Measurements from ENCODE around the gene HPS3. TPM values are rescaled to one million over a fixed set of nuclear protein-coding genes. Genes with fewer than 3 reads are reported as not detected.

Gene HPS3
- polyA plus RNA-seq, 2 of the 4 experiments (the other 2 are of a cell fraction): 28.4 to 48.0 TPM

DNA sequence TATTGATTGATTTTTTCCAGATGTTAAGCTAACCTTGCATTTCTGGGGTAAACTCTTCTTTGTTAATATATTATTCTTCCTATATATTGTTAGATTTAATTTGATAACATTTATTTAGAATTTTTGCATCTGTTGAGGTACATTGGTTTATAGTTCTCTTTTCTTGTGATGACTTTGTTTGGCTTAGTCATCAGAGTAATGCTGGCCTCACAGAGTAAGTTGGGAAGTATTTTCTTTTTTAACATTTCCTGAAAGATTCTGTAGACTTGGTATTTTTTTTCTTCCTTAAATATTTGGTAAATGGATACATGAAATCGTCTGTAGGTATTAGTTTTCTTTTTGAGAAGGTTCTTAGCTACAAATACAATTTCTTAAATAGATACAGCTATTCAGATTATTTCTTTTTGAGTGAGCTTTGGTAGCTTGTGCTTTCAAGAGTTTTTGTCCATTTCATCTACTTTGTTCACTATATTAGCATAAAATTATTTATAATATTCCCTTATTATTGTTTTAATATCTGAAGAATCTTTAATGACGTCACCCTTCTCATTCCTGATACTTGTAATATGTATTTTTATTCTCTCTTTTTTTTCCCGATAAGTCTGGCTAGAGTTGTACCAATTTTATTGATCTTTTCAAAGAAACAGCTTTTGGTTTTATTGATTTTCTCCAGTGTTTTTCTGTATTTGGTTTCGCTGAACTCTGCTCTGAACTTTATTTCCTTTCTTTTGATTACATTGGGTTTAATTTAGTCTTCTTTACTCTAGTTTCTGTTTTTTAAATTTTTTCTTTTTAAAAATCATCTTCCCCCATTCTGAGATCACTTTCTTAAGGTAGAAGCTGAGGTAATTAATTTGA is 6.5 kb upstream of the HPS3 start:
- Histone ChIP-seq H3K4me1 (peaks cover 12% of the 10 kb centered on the region), H3K9me3 (no peaks in the 10 kb centered on the region), H3K27ac (no peak overlapping the region), H3K4me3 (no peak overlapping the region), H3K4me2 (peak overlapping the region; percentile 5; the same call in 1 of the 3 replicates)
- DNase-seq (ENCODE audit: low read depth in 1 of 2, low spot score in 1 of 2) (no peak), FAIRE-seq (no peak), ATAC-seq (no peak)
- TF ChIP-seq BHLHE40 (IDR thresholded peaks at IDR 0.05; ENCODE audit: low read depth, low read length) (no peak), RCOR1 (IDR thresholded peaks at IDR 0.05; ENCODE audit: low read depth, low read length) (no peak), ZSCAN20 (CRISPR knock-in tag; IDR thresholded peaks at IDR 0.05) (no peak), HOXB5 (CRISPR knock-in tag; IDR thresholded peaks at IDR 0.05) (no peak), EP300 (IDR thresholded peaks at IDR 0.05) (no peak), CBX2 (IDR thresholded peaks at IDR 0.05; ENCODE audit: borderline replicate concordance, low read depth) (no peak), RNF2 (IDR thresholded peaks at IDR 0.05; ENCODE audit: borderline replicate concordance, low read depth) (no peak), HES2 (IDR thresholded peaks at IDR 0.05) (no peak), HMGXB4 (CRISPR knock-in tag; IDR thresholded peaks at IDR 0.05; ENCODE audit: borderline replicate concordance) (no peak), SMC3 (IDR thresholded peaks at IDR 0.05) (no peak), RARB (CRISPR knock-in tag; IDR thresholded peaks at IDR 0.05) (no peak), ELK1 (IDR thresholded peaks at IDR 0.05; ENCODE audit: low read depth, low read length) (no peak), ZC3H11A (IDR thresholded peaks at IDR 0.05) (no peak), SREBF2 (IDR thresholded peaks at IDR 0.05) (no peak), MAZ (IDR thresholded peaks at IDR 0.05; ENCODE audit: borderline replicate concordance, low read depth, low read length) (no peak), FOSL2 (IDR thresholded peaks at IDR 0.05) (no peak), FOSL2 (CRISPR knock-in tag; IDR thresholded peaks at IDR 0.05) (no peak), POLR2A (IDR thresholded peaks at IDR 0.05; ENCODE audit: low read length) (no peak)
- TF ChIP-seq, protein P1, sequence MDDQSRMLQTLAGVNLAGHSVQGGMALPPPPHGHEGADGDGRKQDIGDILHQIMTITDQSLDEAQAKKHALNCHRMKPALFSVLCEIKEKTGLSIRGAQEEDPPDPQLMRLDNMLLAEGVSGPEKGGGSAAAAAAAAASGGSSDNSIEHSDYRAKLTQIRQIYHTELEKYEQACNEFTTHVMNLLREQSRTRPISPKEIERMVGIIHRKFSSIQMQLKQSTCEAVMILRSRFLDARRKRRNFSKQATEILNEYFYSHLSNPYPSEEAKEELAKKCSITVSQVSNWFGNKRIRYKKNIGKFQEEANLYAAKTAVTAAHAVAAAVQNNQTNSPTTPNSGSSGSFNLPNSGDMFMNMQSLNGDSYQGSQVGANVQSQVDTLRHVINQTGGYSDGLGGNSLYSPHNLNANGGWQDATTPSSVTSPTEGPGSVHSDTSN (IDR thresholded peaks at IDR 0.05): no peak
- TF ChIP-seq, protein P2, sequence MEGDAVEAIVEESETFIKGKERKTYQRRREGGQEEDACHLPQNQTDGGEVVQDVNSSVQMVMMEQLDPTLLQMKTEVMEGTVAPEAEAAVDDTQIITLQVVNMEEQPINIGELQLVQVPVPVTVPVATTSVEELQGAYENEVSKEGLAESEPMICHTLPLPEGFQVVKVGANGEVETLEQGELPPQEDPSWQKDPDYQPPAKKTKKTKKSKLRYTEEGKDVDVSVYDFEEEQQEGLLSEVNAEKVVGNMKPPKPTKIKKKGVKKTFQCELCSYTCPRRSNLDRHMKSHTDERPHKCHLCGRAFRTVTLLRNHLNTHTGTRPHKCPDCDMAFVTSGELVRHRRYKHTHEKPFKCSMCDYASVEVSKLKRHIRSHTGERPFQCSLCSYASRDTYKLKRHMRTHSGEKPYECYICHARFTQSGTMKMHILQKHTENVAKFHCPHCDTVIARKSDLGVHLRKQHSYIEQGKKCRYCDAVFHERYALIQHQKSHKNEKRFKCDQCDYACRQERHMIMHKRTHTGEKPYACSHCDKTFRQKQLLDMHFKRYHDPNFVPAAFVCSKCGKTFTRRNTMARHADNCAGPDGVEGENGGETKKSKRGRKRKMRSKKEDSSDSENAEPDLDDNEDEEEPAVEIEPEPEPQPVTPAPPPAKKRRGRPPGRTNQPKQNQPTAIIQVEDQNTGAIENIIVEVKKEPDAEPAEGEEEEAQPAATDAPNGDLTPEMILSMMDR (IDR thresholded peaks at IDR 0.05): no peak
- POLR2A ChIA-PET: no interaction called here
- WGBS (ENCODE audit: missing lambda C conversion rate): 74% methylated on average over 4 of the region's 4 CpGs
- CTCF ChIA-PET: interaction anchor here (0.6 to 8.3 kb wide), 7 partner anchors 9 to 400 kb away, joined by 3 to 114 read pairs (median 3); no protein-coding TSS in a partner anchor

DNA sequence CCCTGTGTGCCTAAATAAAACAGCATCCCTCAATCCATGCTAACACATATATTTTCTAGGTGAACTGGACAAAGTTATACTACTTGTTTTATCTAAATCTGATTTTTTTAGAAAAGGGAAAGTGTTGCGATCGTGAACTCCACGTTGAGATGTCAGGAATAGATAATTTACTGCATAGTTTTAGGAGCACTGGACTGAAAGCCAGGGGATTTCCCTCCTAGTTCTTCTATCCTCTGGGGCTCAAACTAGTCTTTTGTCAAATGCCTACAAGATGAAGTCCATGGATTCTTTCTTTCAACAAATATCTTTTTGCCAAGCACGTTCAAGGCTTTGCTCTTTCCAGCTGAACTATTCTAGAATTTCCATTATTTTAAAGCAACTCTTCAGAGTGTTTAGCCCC is 617 bp upstream of the HPS3 start:
- FAIRE-seq (no peak), ATAC-seq (no peak), DNase-seq (ENCODE audit: low read depth in 1 of 2, low spot score in 1 of 2) (no peak)
- ChIA-PET CTCF (interaction anchor here (1.2 to 2.7 kb wide), 7 partner anchors 9 to 174 kb away, joined by 3 to 22 read pairs (median 4); no protein-coding TSS in a partner anchor), POLR2A (interaction anchor here (0.5 to 2.2 kb wide), 7 partner anchors 8 to 345 kb away, joined by 3 to 17 read pairs (median 6); partner anchors contain the start of gene TM4SF4)
- Histone ChIP-seq H3K27ac (peak overlapping the region; percentile 79 to 89), H3K4me3 (peak overlapping the region; percentile 78), H3K4me1 (peaks cover 32% of the 10 kb centered on the region), H3K4me2 (peak overlapping the region; percentile 97), H3K9me3 (no peaks in the 10 kb centered on the region)
- 61% methylated on average over 4 of the region's 4 CpGs for WGBS (ENCODE audit: missing lambda C conversion rate)
- TF ChIP-seq JUNB (IDR thresholded peaks at IDR 0.05): no peak
- no peak for TF ChIP-seq HOXB13 (CRISPR knock-in tag; IDR thresholded peaks at IDR 0.05; ENCODE audit: low read depth)
- TF ChIP-seq, protein P1 (IDR thresholded peaks at IDR 0.05): no peak
- no peak for TF ChIP-seq NR3C1 (IDR thresholded peaks at IDR 0.05)
- TF ChIP-seq RFX5 (IDR thresholded peaks at IDR 0.05): no peak
- TF ChIP-seq EHF (CRISPR knock-in tag; IDR thresholded peaks at IDR 0.05): no peak
- TF ChIP-seq BCL3 (IDR thresholded peaks at IDR 0.05): no peak
- no peak for TF ChIP-seq MAFK (IDR thresholded peaks at IDR 0.05; ENCODE audit: partially characterized antibody)
- no peak for TF ChIP-seq BHLHE40 (IDR thresholded peaks at IDR 0.05; ENCODE audit: low read depth, low read length)
- no peak for TF ChIP-seq PHF8 (IDR thresholded peaks at IDR 0.05; ENCODE audit: borderline replicate concordance, low read depth)
- TF ChIP-seq EP300 (IDR thresholded peaks at IDR 0.05): no peak
- TF ChIP-seq SMC3 (IDR thresholded peaks at IDR 0.05): no peak
- TF ChIP-seq KDM5A (IDR thresholded peaks at IDR 0.05): no peak
